Body of pancreas (tissue), 4 donors: ENCODE data around the gene LARP4B. TPM values are rescaled to one million over a fixed set of nuclear protein-coding genes. Genes with fewer than 3 reads are reported as not detected.

ENCODE experiments used
- ATAC-seq: fragments of 150-250 bp; one replicate; pipeline ENCODE4 v1.9.1; 2016
- DNase-seq, 4 donors: peaks; one replicate each; pipeline ENCODE4 v3.0.0-alpha.2; 2019
- H3K27ac ChIP-seq, 4 donors: fragments of 200-600 bp; sonication (generic); 1 replicate in 3 of 4; 2 replicates in 1 of 4; pipeline versions ENCODE4 v1.5.1 to v1.6.1; 2016 to 2019; ENCODE audit warnings: mild to moderate bottlenecking in 1 of 4, mixed read lengths in 1 of 4, moderate library complexity in 1 of 4
- H3K27me3 ChIP-seq, 2 donors: fragments of 200-600 bp; sonication (generic); one replicate each; pipeline ENCODE4 v1.6.0; 2016; ENCODE audit warnings: mild to moderate bottlenecking in 1 of 2
- H3K36me3 ChIP-seq, 2 donors: fragments of 200-600 bp; sonication (generic); replicated peaks in 1 of 2; 2 replicates each; pipeline ENCODE4 v1.5.1; 2016; ENCODE audit warnings: low read depth in 2 of 2; ENCODE audit not compliant: insufficient read depth in 1 of 2
- H3K4me1 ChIP-seq: fragments of 200-600 bp; sonication (generic); one replicate; pipeline ENCODE4 v1.6.0; 2016
- H3K4me3 ChIP-seq, 2 donors: fragments of 200-600 bp; sonication (generic); 1 replicate in 1 of 2; 2 replicates in 1 of 2; pipeline ENCODE4 v1.5.1; 2016 to 2019
- H3K9me3 ChIP-seq, 3 donors: fragments of 200-600 bp; sonication (generic); 1 replicate in 2 of 3; 2 replicates in 1 of 3; pipeline ENCODE4 v1.5.1; 2016
- POLR2A ChIP-seq, 3 donors: fragments of 450-650 bp; IDR thresholded peaks; one replicate each; pipeline ENCODE4 v1.6.1; 2016; ENCODE audit warnings: antibody characterized with exemption in 3 of 3, mild to moderate bottlenecking in 2 of 3
- WGBS, 2 donors: methylation state at CpG; one replicate each; pipeline ENCODE4 v1.1.5; 2017; 5-methylcytosine and 5-hydroxymethylcytosine counted together
- intact Hi-C: fragments of 100-400 bp; cut with DNase I; formaldehyde crosslinking; loops from one replicate; pipeline ENCODE4 v1.15.1; 2023
- total RNA-seq, 2 donors: library from RNA; depleted of rRNA; stranded (reverse); fragments of >200 nt; gene quantifications; one replicate each; pipeline ENCODE4 v1.1.0, GENCODE V29; 2016
- TF ChIP-seq, protein P1 (sequence below), 7 experiments: fragments of 450-650 bp in 4 of 7; fragments of 200-600 bp in 3 of 7; sonication (generic) in 3 of 7; IDR thresholded peaks; one replicate each; pipeline ENCODE4 v1.5.1; 2016 to 2019; ENCODE audit warnings: antibody characterized with exemption in 7 of 7

The LARP4B gene
- total RNA-seq, 2 donors from 2014 or later, result 41.0 to 61.6 TPM

DNA sequence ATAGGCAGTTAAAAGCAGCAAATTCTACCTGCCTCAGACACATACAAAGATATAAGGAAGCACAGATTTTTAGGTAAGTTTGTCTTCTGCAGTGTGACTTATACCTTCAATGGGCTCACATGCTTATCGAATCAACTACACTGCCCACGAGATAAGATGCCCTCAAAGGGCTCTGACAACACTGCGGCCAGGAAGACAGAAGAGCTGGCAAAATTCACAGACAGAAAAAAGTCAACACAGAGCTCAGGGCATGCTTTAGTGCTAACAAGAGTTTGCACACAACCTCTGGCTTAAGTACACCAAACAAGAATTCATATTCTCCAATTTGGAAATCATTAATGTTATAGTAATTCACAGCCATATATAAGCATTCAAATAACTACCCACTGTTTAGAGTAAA is 62.3 kb downstream of the LARP4B start:
- intact Hi-C loops, result no loop called here
- H3K4me1 ChIP-seq, result peaks cover 9% of the 10 kb centered on the region
- no peaks in the 10 kb centered on the region for H3K27me3 ChIP-seq
- 30 to 33% methylated on average over 3 of the region's 3 CpGs for WGBS, 2 donors
- no peak overlapping the region for H3K4me3 ChIP-seq
- H3K36me3 ChIP-seq, result no peaks in the 10 kb centered on the region
- DNase-seq (no peak), ATAC-seq (no peak)
- no peak overlapping the region for H3K27ac ChIP-seq
- TF ChIP-seq POLR2A (IDR thresholded peaks at IDR 0.05), result no peak
- H3K9me3 ChIP-seq, result no peaks in the 10 kb centered on the region

DNA sequence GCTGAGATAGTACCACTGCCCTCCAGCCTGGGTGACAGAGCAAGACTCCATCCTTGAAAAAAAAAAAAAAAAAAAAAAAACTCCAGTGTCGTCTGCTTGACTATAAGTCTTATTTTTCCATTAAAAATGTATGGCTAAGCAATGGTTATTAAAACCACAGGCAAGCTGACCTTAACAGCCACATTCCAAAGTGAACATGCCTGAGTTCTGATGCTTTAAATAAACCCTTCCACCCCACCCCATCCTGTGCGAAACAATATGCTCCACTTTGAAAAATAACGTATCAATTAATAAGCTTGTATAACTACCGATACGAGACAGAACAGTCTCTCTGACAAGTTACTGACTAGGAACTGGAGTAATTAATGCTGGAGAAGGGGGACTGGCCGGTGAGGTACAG is 63.7 kb downstream of the LARP4B start:
- WGBS, 2 donors, result 87% methylated on average over 6 of the region's 6 CpGs
- no peak for TF ChIP-seq POLR2A (IDR thresholded peaks at IDR 0.05)
- TF ChIP-seq, protein P1, sequence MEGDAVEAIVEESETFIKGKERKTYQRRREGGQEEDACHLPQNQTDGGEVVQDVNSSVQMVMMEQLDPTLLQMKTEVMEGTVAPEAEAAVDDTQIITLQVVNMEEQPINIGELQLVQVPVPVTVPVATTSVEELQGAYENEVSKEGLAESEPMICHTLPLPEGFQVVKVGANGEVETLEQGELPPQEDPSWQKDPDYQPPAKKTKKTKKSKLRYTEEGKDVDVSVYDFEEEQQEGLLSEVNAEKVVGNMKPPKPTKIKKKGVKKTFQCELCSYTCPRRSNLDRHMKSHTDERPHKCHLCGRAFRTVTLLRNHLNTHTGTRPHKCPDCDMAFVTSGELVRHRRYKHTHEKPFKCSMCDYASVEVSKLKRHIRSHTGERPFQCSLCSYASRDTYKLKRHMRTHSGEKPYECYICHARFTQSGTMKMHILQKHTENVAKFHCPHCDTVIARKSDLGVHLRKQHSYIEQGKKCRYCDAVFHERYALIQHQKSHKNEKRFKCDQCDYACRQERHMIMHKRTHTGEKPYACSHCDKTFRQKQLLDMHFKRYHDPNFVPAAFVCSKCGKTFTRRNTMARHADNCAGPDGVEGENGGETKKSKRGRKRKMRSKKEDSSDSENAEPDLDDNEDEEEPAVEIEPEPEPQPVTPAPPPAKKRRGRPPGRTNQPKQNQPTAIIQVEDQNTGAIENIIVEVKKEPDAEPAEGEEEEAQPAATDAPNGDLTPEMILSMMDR (IDR thresholded peaks at IDR 0.05), result no peak
- intact Hi-C loops, result no loop called here

DNA sequence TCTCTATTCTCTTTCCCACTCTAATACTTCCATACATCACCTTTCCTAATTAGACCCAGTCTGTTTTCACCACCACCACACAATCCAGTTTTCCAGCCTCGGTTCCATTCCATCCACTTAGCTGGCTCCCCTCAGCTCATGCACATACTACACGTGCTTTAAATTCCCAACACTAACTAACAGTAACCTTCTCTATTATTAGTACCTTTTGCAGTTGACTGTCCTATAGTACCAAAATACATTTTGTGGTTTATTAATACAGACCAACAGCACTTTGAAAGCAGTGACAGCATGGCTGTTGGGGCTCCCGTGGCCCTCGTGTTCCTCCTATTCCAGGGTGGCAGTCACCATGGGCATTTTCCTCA is 64.9 kb downstream of the LARP4B start:
- Histone ChIP-seq H3K27ac (no peak overlapping the region), H3K4me1 (peaks cover 9% of the 10 kb centered on the region), H3K36me3 (peaks cover 0 to 10% of the 10 kb centered on the region in 2 donors), H3K27me3 (no peaks in the 10 kb centered on the region), H3K9me3 (no peaks in the 10 kb centered on the region), H3K4me3 (no peak overlapping the region)
- TF ChIP-seq POLR2A (IDR thresholded peaks at IDR 0.05), result no peak
- TF ChIP-seq, protein P1 (IDR thresholded peaks at IDR 0.05), result no peak
- ATAC-seq (no peak), DNase-seq (no peak)
- WGBS, 2 donors, result 91 to 99% methylated on average over 4 of the region's 4 CpGs
- intact Hi-C loops, result no loop called here

More for the DNA sequence above, 63.7 kb downstream of the LARP4B start:
- Histone ChIP-seq H3K4me1 (peaks cover 9% of the 10 kb centered on the region), H3K36me3 (peaks cover 0 to 7% of the 10 kb centered on the region in 2 donors), H3K9me3 (no peaks in the 10 kb centered on the region), H3K27me3 (no peaks in the 10 kb centered on the region), H3K27ac (no peak overlapping the region), H3K4me3 (no peak overlapping the region)
- ATAC-seq, result no peak
- DNase-seq, result no peak

DNA sequence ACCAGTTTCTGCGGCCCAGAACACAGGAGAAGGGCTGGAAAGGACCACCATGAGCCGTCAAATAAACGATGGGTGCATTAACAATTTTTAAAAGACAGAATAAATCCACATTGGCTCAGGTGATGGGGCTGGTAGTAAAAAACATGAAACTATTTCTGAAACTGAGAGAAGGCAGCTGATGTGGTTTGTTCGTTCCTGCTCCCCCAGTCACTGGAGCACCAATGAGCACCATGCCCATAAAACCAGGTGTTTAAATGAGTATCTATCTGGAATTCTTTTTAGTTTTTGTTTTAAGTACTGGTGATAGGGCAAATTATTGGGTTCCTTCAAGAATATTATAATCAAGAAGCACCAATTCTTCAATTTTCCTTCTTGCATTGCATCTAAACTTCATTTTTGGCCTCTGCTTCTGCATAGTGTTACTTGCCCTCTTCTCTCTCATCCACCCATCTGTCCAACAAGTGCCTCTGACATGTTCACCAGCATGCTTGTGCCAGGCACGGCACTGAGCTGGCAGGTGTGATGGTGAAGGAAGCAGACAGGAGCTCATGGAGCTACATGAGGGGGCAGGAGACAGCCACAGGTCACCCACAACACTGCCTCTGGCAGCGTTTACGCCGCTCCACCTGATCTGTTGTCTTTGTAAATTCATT is 65.5 kb downstream of the LARP4B start:
- peaks cover 9% of the 10 kb centered on the region for H3K4me1 ChIP-seq
- H3K27ac ChIP-seq, result no peak overlapping the region
- intact Hi-C loops, result no loop called here
- H3K36me3 ChIP-seq, result peaks cover 2 to 10% of the 10 kb centered on the region in 2 donors
- no peaks in the 10 kb centered on the region for H3K27me3 ChIP-seq
- H3K4me3 ChIP-seq, result no peak overlapping the region
- no peak for DNase-seq
- no peak for ATAC-seq
- no peak for TF ChIP-seq POLR2A (IDR thresholded peaks at IDR 0.05)
- TF ChIP-seq, protein P1 (IDR thresholded peaks at IDR 0.05), result no peak
- no peaks in the 10 kb centered on the region for H3K9me3 ChIP-seq
- WGBS, 2 donors, result 95 to 97% methylated on average over 8 of the region's 8 CpGs

DNA sequence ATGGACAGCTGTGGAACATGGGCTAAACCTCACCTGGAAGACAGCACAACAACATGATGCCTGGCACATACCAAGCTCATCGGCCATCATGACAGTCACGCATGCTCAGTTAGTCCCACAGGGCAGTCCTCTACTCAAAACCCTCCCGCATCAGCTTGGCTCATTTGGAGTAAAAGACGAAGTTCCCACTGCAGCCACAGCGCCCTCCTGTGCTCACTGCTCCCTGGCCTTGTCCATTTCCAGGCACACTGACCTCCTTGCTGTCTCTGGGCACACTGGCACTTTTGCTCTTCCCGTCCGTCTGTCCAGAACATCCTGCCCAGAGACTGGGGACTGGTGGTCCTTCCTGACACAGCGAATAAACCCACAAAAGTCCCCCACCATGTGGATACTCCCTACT is 66.2 kb downstream of the LARP4B start:
- Histone ChIP-seq H3K4me1 (peaks cover 9% of the 10 kb centered on the region), H3K4me3 (no peak overlapping the region), H3K27ac (no peak overlapping the region), H3K36me3 (peaks cover 4 to 15% of the 10 kb centered on the region in 2 donors), H3K27me3 (no peaks in the 10 kb centered on the region), H3K9me3 (no peaks in the 10 kb centered on the region)
- ATAC-seq (no peak), DNase-seq (no peak)
- intact Hi-C loops, result no loop called here
- TF ChIP-seq, protein P1 (IDR thresholded peaks at IDR 0.05), result no peak
- no peak for TF ChIP-seq POLR2A (IDR thresholded peaks at IDR 0.05)
- WGBS, 2 donors, result 92 to 96% methylated on average over 7 to 8 of the region's 8 CpGs
